GM21381 (cell line): Measurements from ENCODE around the gene CTNNA1.

Source experiments
- ATAC-seq: cut with Tn5 transposase; IDR thresholded peaks from one replicate; pipeline ENCODE4 v1.9.1; 2021; ENCODE audit warnings: mild to moderate bottlenecking, moderate library complexity; ENCODE audit not compliant: unreplicated experiment

The CTNNA1 gene

GRCh38 chr5:138926688-138927448, 173.6 kb downstream of the CTNNA1 start:
- no peak for ATAC-seq

GRCh38 chr5:138927544-138927943, 174.3 kb downstream of the CTNNA1 start:
- ATAC-seq, result no peak

GRCh38 chr5:138927979-138928378, 174.8 kb downstream of the CTNNA1 start:
- no peak for ATAC-seq

GRCh38 chr5:138929571-138929955, 176.3 kb downstream of the CTNNA1 start:
- ATAC-seq, result no peak

- no peak for ATAC-seq
These were observed 177.3 kb downstream of the CTNNA1 start for GRCh38 chr5:138930371-138931097.

GRCh38 chr5:138932171-138932810, 179.1 kb downstream of the CTNNA1 start:
- ATAC-seq, result no peak

GRCh38 chr5:138933522-138934290, 180.5 kb downstream of the CTNNA1 start:
- ATAC-seq, result no peak

GRCh38 chr5:138934971-138935370, 181.7 kb downstream of the CTNNA1 start:
- no peak for ATAC-seq

GRCh38 chr5:138935466-138935865, 182.2 kb downstream of the CTNNA1 start:
- no peak for ATAC-seq

GRCh38 chr5:138936225-138936967, 183.2 kb downstream of the CTNNA1 start:
- no peak for ATAC-seq

GRCh38 chr5:138936968-138937345, 183.7 kb downstream of the CTNNA1 start:
- ATAC-seq, result no peak

GRCh38 chr5:138937392-138938387, 184.5 kb downstream of the CTNNA1 start:
- ATAC-seq, result no peak

GRCh38 chr5:138938526-138938925, 185.3 kb downstream of the CTNNA1 start:
- no peak for ATAC-seq

- ATAC-seq, result no peak
These were observed 188.8 kb downstream of the CTNNA1 start for GRCh38 chr5:138942066-138942465.

- ATAC-seq, result no peak
These were observed 189.6 kb downstream of the CTNNA1 start for GRCh38 chr5:138942861-138943260.

- ATAC-seq, result no peak
These were observed 190.5 kb downstream of the CTNNA1 start for GRCh38 chr5:138943599-138944173.

GRCh38 chr5:138944527-138945322, 191.5 kb downstream of the CTNNA1 start:
- ATAC-seq, result no peak
